CD4-positive, alpha-beta T cell treated with Interleukin-21 for 1 hour (primary cell): ENCODE results near the gene GGN.
"Not testable (repeated sequence)": the region's sequence is repeated elsewhere in the genome, so short reads cannot be mapped to it uniquely, and the experiment has no call there.

ENCODE experiments used
- DNase-seq: peaks from one replicate; pipeline ENCODE4 v3.0.0-alpha.2; 2020

The GGN gene

DNA sequence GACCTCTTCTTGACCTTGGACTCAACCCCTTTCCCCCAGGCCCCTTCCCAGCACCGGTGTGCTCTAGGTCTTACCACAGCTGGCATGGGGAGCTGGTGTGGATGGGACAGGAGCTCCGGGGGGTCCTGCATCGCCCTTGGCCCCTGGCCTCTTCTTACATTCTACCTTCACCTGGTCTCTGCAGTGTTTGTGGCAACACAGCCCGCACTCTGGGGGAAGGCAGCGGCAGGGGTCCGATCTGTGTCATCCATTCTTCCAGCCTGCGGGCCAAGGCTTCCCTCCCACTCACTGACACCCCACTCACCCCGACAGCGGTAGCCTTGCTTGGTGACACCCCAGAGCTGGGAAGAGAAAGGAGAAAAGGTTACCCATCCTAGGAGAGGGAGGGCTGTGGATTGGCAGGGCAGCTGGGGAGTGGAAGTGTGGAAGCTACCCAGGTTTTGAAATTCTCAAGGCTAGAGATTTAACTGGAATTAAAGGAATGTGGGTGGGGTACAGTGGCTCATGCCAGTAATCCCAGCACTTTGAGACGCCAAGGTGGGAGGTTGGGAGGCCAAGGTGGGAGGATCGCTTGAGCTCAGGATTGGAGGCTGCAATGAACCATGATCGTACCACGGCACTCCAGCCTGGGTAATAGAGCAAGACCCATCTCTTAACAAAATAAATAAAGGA lies 23.3 kb upstream of the GGN start:
- no peak for DNase-seq

DNA sequence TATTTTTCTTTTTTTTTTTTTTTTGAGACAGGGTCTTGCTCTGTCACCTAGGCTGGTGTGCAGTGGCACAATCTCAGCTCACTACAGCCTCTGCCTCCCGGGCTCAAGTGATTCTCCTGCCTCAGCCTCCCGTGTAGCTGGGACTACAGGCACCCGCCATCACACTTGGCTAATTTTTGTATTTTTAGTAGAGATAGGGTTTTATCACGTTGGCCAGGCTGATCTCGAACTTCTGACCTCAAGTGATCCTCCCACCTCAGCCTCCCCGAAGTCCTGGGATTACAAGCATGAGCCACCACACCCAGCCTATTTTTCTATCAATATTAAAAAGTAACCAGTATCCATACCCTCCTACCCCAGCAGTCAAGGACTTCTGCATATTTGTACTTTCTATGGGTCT lies 22.6 kb upstream of the GGN start:
- not testable (repeated sequence) for DNase-seq

DNA sequence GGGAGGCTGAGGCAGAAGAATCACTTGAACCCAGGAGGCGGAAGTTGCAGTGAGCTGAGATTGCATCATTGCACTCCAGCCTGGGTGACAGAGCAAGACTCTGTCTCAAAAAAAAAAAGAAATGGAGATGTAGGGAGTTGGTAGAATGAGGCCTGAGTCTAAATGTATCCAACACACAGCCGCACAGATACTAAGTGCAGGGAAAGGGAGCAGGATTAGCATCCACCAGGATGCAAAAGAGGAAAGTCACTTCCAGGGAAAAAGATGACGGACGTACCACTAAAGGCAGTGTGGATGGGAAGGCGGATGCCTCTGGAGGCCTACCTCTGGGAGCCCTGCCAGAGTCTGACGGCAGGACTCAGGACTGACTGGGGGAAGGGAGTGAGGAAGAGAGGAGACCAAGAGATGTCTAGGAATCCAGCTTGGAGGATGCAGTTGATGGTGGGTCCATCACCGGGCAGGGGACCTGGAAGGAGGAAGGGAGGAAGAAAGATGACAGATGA lies 21.8 kb upstream of the GGN start:
- no peak for DNase-seq

DNA sequence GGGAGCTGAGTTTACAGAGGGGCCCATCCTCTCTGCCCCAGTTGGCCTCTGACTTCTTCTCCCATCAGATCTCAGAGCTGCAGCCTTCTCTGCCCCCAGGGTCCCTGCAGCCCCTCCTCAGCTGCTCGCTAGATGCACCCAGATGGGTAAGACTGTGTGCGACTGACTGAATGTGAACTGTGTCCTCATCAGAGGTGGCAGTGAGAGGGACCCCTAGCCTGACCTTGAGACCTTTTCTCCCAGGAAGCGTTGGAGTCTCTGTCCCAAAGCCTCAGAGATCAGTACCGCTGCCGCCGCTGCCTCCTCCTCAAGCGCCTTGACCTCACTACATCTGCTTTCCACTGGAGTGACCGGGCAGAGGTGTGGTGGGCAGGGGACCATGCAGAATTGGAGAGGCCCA lies 17.4 kb upstream of the GGN start:
- DNase-seq = no peak

DNA sequence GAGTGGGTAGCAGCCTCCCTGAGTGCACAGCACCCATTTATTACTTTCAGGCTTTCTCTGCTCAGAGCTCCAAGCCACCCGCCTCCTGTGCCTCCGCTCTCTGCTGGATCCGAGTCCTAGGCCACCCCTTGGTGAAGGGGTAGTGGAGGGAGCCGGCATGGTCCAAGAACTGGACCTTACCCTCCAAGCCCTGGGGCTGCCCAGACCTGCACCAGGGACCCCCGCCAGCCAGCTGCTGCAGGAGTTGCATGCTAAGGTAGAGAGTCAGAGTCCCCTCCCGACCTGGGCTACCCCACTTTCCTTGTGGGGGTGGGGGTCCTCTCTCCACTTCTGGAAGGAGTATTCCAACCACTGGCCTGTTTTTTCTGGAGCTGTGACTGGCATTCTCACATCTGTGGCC lies 17.0 kb upstream of the GGN start:
- DNase-seq = no peak

DNA sequence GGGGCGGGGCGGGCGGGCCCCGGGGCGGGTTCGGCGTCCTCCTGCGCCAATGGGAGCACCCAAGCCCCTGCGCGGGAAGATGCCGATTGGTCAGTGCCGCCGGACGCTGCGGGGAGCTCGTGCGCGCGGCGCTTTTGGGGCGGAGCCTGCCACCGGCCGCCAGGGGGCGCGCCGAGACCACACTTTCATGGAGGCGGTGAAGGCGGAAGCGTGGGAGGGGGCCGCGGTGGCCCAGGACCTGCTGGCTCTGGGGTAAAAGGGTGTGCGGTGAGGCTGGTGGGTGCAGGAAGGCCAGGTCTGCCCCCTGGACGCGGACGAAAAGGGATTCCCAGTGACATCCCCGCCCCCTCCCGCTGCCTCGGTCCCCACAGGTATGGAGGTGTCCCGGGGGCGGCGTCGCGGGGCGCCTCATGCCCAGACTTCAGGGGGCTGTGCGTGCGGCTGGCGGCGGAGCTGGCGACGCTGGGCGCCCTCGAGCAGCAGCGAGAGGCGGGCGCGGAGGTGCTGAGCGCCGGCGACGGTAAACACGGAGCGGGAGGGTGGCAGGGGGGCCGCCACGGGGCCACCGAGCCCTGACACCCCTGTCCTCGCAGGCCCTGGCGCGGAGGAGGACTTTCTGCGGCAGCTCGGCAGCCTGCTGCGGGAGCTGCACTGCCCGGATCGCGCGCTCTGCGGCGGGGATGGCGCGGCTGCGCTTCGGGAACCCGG lies 15.3 kb upstream of the GGN start, which contains the start of gene FAM98C:
Gene FAM98C, plus strand, starts transcription at position 127 of the 708 bp plus-strand sequence. Its CDS starts 61 bp downstream, at position 188.
- peak; percentile 98 for DNase-seq

DNA sequence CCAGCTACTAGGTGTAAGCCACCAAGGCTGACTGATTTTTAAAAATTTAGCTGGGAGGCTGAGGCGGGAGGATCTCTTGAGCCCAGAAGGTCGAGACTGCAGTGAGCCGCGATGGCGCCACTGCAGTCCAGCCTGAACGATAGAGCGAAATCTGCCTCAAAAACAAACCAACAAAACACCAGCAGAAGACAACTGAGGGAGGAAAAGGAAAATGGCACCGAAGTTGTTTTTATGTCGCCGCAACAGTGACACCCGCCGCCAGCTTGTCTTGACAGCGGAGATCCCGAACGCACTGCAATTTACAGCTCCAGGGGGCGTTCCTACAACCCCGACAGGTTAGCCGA lies 14.8 kb upstream of the GGN start:
- no peak for DNase-seq

DNA sequence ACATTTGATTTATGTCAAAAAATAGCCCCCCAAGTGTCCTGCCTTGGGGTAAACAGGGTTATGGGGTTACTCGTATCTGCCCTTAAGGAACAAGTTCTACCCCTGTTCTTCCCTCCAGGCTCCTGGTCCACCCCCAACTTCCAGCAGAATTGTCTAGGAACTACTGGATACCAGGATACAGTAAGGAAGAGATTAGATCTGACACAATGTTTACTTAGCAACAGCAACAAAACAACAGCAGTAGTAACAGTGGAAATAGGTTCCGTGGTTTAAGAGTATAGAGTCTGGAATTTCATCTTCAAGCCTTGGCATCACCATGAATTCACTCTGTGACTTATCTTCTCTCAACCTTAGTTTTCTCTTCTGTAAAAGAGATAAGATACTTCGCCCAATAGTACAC lies 13.3 kb upstream of the GGN start:
- DNase-seq = no peak

DNA sequence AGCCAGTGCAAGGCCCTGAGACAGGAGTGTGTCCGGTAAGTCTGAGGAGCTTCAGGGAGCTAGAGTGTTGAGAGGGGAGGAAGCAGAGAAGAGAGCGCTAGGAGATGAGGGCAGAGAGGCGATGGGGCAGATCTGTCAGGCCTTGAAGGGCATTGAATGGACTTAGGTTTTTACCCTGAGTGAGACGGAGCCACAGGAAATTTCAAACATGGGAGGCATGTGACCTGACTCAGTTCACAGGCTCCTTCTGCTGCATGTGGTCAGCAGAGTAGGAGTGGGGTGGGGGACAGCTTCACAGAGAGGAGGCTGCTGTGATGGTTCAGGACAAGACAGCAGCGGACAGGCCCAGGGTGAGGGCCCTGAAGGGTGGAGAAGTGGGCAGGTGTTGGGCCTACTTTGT lies 12.5 kb upstream of the GGN start:
- no peak for DNase-seq

DNA sequence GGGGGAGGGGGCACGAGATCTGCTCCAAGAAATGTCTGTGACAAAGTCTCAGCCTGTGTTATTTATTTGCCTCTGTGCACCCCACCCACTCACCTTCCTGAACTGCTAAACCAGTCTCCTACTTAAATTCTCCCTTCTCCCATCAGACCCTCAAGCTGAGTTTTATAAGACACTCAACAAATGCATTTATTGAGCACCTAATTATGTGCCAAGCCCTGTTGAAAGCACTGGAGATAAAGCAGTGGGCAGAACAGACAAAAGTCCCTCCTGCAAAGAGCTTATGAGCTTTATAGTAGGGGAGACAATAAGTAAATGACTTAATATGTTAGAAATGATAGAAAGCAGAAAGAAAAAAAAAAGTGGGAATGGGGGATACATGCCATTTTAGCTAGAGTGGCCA lies 11.7 kb upstream of the GGN start:
- no peak for DNase-seq

DNA sequence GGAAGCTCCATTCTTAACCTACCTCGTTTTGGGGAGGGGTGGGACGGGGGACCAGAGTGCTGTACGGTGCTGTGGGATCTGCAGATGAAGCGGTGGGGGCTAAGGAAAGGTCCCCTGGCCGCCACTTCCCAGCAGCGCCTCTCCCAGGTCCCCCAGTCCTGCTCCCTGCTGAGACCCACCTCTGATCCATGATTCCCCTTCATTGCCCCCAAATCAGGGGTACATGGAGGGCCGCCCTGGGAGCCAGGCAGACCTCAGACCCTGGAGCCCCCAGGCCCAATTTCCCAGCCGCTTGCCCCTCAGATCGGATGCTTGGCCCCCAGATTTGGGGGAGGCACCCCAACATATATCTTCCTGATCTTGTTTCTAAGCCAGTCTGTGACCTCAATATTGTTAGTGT lies 11.2 kb upstream of the GGN start:
- no peak for DNase-seq

DNA sequence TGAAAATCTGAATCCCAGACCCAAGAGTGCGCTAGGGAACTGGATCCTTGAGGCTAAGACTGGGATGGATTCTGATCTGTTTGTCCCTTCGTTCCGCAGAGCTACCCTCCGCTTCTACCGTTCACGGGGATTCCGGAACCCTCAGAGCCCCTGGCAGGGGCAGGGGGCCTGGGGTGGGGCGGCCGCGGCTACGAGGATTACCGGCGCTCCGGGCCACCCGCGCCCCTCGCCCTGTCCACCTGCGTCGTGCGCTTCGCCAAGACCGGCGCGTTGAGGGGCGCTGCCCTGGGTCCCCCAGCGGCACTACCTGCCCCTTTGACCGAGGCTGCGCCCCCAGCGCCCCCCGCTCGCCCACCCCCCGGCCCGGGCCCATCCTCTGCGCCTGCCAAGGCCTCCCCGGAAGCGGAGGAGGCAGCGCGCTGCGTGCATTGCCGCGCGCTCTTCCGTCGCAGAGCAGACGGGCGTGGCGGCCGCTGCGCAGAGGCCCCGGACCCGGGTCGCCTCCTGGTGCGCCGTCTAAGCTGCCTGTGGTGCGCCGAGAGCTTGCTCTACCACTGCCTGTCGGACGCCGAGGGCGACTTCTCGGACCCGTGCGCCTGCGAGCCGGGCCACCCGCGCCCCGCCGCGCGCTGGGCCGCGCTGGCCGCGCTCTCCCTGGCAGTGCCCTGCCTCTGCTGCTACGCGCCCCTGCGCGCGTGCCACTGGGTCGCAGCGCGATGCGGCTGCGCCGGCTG lies 7.7 kb upstream of the GGN start:
- DNase-seq = peak; percentile 37

DNA sequence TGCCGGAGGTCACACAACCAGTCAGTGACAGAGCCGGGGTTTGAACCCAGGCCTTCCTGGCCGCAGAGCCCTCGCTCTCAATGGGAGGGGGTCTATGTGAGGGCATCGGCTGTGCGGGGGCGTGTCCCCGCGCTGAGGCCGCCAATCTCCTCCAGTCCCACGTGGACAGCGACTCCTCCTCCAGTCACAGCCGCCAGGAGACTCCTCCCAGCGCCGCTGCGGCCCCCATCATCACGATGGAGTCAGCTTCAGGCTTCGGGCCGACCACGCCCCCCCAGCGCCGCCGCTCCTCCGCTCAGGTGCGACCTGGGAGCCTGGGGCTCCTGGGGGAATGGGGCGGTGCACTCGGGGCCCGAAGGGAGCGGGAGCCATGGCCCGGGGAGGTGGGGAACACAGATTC lies 6.7 kb upstream of the GGN start:
- DNase-seq = peak; percentile 80

DNA sequence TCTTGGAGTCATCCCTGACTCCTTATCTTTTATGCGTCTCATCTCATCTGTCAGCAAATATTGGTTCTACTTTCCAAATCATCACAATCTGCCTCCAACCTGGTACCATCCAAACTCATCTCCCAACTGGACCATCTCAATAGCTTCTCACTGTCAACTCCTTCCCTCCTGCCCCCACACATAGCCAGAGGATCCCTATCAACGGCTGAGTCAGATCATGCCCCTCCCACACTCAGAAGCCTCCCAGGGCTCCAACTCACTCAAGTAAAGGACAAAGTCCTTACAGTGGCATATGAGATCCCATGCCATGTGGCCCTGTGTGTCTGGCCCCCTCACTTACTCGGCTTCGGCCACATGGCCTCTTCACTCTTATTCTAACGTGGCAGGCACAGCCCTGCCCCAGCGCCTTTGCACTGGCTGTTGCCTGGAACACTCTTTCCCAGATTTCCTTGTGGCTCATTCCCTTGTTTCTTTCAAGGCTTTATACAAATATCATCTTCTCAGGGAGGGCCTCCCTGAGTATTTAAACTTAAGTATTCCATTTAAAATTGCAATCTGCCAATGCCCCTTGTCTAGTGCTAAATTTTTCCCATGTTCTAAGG lies 5.0 kb upstream of the GGN start:
- DNase-seq = no peak

DNA sequence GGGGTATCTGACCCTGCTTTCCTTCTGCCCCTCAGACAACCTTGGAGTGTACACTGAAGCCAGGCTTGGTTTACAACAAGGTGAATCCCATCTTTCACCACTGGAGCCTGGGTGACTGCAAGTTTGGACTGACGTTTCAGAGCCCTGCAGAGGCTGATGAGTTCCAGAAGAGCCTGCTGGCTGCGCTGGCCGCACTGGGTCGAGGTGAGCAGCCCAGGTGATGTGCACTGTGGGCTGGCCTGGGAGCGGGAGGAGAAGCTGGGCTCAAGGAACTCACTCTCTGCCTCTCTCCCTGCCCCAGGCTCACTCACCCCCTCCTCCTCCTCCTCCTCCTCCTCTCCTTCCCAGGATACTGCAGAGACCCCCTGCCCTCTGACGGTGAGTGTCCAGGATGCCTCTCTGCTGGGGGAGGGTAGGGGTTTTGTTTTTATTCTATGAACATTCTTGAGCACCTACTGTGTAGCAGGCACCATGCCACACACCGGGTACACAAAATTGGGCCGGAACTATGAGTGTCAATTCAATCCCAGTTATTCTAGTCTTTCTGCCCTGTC lies 4.2 kb upstream of the GGN start:
- DNase-seq = no peak

DNA sequence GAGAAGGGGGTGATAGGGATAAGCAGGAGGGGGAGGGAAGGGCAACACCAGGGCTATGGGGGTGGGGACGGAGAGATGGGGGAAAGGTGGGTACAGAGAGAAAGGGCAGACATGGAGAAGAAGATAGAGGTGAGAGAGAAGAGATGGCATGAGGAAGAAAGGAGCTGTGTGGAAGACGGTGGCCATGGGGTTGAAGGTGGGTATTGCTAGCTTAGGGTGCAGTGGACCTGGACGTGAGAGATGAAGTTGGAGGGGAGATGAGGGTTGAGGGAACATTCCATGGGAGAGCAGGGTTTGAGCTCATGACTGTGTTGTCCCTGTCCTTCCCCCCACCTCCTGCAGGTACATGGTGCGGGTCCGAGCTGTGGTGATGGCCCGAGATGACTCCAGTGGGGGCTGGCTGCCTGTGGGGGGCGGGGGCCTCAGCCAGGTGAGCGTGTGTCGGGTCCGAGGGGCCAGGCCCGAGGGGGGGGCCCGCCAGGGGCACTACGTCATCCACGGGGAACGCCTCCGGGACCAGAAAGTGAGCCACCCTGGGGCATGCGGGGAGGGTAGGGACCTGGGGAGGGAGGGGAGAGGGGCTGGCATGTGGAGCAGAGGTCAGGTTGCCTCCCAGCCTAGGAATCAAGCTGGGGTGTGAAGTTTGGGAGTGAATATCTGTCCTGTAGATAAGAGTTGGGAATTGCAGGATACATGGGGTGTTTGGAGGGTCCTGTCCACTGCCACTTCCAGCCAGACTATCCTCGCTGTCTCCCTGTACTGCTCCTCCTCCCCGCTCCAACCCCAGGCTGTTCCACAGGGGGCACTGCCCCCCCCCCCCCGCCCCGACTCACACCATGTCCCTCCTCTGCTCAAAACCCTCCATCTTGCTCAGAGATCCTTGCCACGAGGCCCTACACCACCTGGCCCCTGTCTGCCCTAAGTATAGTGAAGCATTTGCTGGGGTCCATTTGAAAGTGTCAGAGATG lies 2.4 kb upstream of the GGN start:
- DNase-seq = no peak

DNA sequence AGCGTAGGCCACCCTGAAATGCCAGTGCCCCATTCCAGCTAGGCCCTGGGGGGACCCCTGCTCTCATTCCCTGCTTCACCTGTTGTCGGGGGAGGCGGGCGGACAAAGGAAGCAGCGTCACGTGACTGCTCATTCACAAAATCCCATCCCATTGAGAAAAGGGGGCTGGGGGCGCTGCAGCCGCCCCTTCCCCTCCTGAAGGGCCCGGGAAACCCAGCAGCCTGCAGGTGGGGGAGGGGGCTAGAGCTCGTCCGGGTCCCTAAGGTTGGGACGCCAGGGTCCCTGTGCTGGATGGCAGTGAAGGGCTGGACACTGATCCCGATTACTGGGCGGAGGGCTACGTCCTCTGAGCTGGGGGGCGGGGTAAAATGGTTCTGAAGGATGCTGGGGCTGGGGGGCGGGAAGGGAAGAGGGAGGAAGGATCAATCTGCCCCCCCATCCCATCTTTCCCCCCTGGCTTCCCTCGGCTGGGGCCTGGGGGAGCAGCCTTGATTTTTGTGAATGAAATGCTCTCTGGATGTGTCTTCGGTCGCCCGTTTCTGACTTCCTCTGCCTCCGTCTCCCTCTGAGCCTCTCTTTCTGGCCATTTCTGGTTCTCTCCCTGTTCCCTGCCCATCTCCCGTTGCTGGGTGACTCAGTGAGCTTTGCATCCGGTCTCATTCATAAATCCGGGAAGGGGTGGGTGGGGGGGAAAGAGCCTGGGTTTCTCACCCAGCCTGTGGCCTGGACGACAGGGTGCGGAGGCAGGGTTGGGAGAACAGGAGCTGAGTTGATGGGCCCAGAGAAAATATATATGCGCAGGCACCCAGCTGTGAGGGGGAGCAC lies 1.5 kb upstream of the GGN start:
- no peak for DNase-seq

DNA sequence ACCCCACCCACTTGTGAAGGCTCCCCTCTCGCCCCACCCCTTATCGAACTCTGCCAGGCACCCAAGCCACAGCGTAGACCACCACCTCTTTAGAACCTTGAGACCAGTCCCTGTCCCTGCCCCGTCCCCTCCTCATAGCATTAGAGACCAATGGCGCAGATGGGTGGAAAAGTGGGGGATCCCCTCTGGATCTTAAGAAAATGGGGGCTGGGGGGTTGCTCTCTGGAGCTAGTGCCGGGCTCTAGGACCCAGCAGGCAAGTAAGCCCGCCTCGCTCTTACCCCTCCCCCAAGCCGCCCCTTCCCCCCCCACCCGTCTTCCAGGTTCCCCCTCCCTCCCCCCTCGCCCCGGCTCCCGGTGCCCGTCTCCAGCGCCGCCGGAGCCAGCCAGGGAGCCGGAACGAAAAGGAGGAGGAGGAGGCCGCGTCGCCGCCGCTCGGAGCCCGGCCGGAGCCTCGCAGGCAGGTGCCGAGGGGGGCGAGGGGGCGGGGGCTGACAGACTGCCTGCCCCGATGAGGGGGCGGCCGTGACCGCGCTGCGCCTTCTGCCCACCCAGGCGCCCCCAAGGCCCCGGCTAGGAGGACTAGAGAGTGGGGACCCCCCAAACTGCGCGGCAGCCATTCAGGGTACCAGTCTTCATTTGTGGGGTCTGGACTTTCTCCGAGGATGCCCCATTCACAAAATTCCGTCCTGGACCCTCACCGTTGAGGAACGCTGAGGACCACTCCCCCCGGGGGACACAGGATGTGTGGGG lies 691 bp upstream of the GGN start, which contains the start of gene SPRED3:
Gene SPRED3, plus strand, starts transcription at position 349 of the 752 bp plus-strand sequence. CDS start 1,606 bp downstream, outside the sequence.
- DNase-seq = no peak

DNA sequence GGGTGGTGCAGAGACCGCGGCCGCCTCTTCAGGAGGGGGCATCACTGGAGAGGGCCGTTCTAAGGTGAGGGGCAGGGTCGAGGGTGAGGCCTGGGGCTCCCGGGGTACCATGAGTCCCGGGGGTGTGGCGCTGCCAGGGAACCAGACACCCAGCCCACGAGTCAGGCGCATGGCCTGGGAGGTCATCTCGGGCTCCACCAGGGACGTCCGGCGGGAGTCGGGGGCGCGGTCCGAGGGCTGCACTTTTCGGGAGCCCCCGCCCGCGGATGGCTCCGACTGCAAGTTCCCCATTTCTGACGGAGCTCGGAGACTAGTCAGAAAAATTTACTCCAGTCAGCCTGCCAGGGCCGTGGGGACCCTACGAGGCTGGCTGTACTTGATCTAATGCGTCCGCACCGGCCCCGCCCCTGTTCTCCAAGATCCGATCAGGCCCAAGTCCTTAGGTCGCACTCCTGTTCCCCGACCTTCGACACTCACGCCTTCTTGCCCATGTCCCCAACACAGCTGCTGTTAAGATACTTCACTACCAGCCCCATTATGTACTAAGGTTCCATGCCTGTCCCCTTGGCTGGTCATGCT lies 774 bp downstream of the GGN start:
- no peak for DNase-seq
